AG04450 (cell line): ENCODE measurements around the gene LSAMP. TPM values are rescaled to one million over a fixed set of nuclear protein-coding genes. Genes with fewer than 3 reads are reported as not detected.

ENCODE experiments used
- CTCF ChIA-PET: fragments of 300-600, 350-600 bp; formaldehyde crosslinking; extraction: SDS; loops from one replicate; lab custom pipeline; 2022; ENCODE audit warnings: antibody characterized with exemption, inconsistent platforms; lab: Charles Lee
- POLR2A ChIA-PET: fragments of 350-600 bp; formaldehyde crosslinking; extraction: SDS; loops from one replicate; lab custom pipeline; 2021; ENCODE audit warnings: antibody characterized with exemption, inconsistent platforms; lab: Yijun Ruan, JAX
- DNase-seq: peaks from one replicate; pipeline ENCODE4 v3.0.0-alpha.2; 2011; ENCODE audit warnings: low read depth, low spot score
- H3K27ac ChIP-seq: one replicate; pipeline ENCODE4 v1.5.1; 2012; ENCODE audit warnings: low read depth, low read length, control low read depth
- H3K27me3 ChIP-seq: one replicate; pipeline ENCODE4 v1.6.0; 2012; ENCODE audit warnings: low read length; ENCODE audit not compliant: control insufficient read depth, insufficient read depth
- H3K4me3 ChIP-seq: 2 replicates; pipeline ENCODE4 v1.5.1; 2011; ENCODE audit warnings: mild to moderate bottlenecking, low read depth, low read length, control low read depth
- H3K9me3 ChIP-seq: 2 replicates; pipeline ENCODE4 v1.5.1; 2012; ENCODE audit warnings: low read length; ENCODE audit not compliant: control insufficient read depth, insufficient read depth
- polyA plus RNA-seq: library from polyadenylated mRNA; depleted of rRNA; stranded (reverse); fragments of >200 nt; gene quantifications from 2 replicates; pipeline ENCODE4 v1.2.3, GENCODE V29; 2011
- TF ChIP-seq, protein P1 (sequence below): IDR thresholded peaks from 2 replicates; pipeline ENCODE4 v1.5.1; 2011; ENCODE audit warnings: low read depth, low read length, control low read depth, inconsistent platforms

Gene LSAMP
- polyA plus RNA-seq, 1 experiment: 25.1 TPM

DNA sequence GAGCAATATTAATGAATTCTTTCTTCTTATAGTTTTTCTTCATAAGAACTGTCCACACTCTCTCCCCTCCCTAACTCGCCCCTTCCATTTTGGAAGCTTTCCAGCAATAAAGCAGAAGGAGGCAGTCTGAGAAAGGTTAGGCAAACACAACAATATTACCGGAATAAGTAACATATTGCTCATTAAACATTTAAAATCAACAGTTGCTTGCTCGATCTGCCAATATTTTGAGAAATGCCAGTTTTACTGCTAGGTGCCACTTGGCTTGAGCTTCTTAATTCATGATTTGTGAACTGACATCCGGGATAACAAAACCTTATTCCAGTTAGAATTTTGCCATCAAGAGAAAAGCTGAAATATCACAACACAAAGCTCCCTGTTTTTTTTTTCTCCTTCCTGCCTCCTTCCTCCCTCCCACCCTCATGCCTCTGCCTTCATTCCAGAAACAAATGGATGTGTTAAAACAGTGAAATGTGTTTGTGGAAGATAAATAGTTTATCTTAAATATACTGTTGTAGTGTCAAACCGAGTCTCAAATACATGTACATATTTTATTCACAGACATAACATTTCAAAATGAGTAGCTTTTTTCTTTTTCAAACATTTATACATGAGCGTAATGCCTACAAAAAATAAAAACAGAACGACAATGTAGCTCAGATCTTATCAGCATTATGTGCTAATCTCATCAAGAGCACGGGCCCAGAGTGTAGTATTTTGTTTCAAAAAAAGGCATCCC lies 568.2 kb downstream of the LSAMP start:
- H3K27ac ChIP-seq: no peak overlapping the region
- H3K27me3 ChIP-seq: no peaks in the 10 kb centered on the region
- ChIA-PET CTCF (no interaction called here), POLR2A (no interaction called here)
- DNase-seq: no peak
- no peak overlapping the region for H3K4me3 ChIP-seq
- TF ChIP-seq, protein P1, sequence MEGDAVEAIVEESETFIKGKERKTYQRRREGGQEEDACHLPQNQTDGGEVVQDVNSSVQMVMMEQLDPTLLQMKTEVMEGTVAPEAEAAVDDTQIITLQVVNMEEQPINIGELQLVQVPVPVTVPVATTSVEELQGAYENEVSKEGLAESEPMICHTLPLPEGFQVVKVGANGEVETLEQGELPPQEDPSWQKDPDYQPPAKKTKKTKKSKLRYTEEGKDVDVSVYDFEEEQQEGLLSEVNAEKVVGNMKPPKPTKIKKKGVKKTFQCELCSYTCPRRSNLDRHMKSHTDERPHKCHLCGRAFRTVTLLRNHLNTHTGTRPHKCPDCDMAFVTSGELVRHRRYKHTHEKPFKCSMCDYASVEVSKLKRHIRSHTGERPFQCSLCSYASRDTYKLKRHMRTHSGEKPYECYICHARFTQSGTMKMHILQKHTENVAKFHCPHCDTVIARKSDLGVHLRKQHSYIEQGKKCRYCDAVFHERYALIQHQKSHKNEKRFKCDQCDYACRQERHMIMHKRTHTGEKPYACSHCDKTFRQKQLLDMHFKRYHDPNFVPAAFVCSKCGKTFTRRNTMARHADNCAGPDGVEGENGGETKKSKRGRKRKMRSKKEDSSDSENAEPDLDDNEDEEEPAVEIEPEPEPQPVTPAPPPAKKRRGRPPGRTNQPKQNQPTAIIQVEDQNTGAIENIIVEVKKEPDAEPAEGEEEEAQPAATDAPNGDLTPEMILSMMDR: no peak
- no peaks in the 10 kb centered on the region for H3K9me3 ChIP-seq

DNA sequence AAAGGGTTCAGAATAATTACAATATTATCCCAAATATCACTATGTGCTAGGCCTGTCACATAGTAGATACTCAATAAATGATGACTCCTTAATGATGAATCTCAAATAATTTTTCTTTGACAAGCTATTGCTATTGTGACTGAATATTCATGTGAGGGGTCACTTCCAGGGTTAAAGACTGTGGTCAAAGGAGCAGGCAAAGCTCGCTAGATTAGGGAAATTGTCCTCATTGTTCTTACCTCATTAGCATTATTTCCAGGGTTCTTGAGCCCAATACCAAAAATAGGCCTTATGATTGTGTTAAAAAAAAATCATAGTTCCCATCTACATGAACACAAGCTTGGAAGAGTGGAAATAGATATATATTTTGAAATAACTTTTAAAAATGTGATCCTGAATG lies 569.8 kb downstream of the LSAMP start:
- Histone ChIP-seq H3K9me3 (no peaks in the 10 kb centered on the region), H3K27me3 (no peaks in the 10 kb centered on the region), H3K4me3 (no peak overlapping the region), H3K27ac (no peak overlapping the region)
- TF ChIP-seq, protein P1: no peak
- ChIA-PET CTCF (interaction anchor here (0.6 to 1.1 kb wide), 5 partner anchors 8 to 87 kb away, joined by 3 to 6 read pairs (median 4); no protein-coding TSS in a partner anchor), POLR2A (no interaction called here)
- DNase-seq: no peak

DNA sequence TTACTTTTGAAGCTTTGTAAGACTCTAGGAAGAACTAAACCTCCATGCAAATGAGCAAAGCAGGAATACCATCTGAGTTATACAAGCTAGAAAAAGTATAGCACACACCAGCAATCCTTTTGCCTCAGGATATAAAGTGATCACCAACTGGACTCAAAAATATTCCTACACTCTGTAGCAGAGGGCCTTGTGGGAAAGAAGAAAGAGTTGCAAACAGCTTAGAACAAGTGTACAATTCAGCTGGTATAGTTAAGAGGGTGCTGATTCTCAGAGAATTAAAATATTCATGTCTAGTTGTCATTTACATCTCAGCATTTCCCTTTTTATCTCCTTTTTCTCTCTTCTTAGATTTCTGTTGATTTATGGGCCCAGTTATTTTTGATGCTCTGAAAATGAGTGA lies 573.6 kb downstream of the LSAMP start:
- ChIA-PET CTCF (no interaction called here), POLR2A (no interaction called here)
- Histone ChIP-seq H3K27me3 (no peaks in the 10 kb centered on the region), H3K4me3 (no peak overlapping the region), H3K9me3 (no peaks in the 10 kb centered on the region), H3K27ac (no peak overlapping the region)
- TF ChIP-seq, protein P1: no peak
- no peak for DNase-seq

DNA sequence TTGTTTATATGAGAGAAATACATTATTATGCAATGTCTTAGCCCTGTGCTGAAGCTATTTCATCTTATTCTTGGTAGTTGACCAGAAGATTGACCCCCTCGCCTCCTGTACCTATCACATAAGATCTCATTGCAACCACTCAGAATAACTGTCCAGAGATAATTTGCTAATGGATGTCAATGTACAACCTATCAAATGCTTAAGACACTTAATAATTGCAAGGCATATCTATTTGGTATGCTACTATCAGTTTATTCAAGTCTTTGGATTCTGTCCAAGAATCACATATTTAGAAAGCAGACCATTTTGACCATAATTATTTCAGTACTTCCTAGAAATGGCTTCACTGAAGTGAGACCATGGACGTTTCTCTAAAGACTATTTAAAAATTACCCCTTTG lies 580.4 kb downstream of the LSAMP start:
- no peak for DNase-seq
- CTCF ChIA-PET: interaction anchor here (1.9 kb wide), 1 partner anchor 29 kb away, joined by 8 read pairs; no protein-coding TSS in a partner anchor

DNA sequence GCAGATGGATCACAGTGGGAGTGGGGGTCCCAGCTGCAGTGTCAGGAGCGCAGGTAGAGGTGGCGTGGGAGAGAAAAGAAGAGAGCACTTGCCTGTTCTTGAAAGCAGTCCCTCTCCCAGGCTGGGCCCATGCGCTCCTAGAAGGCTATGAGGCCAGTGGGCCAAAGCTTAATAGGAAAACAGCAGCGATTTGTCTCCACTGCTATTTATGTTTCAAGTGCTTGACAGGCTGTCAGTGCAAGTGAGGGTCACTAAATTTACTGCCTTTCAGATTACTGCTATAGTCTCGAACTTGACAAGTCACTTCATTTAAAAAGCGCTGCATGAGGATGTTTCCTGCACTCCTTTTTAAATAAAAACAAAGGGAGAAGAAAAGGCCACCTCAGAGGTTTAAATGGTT lies 582.4 kb downstream of the LSAMP start:
- no peaks in the 10 kb centered on the region for H3K27me3 ChIP-seq
- ChIA-PET POLR2A (no interaction called here), CTCF (no interaction called here)
- TF ChIP-seq, protein P1: no peak
- no peaks in the 10 kb centered on the region for H3K9me3 ChIP-seq
- H3K4me3 ChIP-seq: no peak overlapping the region
- DNase-seq: no peak
- H3K27ac ChIP-seq: no peak overlapping the region

More for the DNA sequence above, 580.4 kb downstream of the LSAMP start:
- POLR2A ChIA-PET: no interaction called here
- no peaks in the 10 kb centered on the region for H3K9me3 ChIP-seq
- no peak overlapping the region for H3K4me3 ChIP-seq
- TF ChIP-seq, protein P1: no peak
- no peaks in the 10 kb centered on the region for H3K27me3 ChIP-seq
- H3K27ac ChIP-seq: no peak overlapping the region
